HCT116 (cell line): ENCODE measurements around the gene ANXA10.

Experiments
- CBX3 ChIP-seq: IDR thresholded peaks from 2 replicates; pipeline ENCODE4 v1.6.1; 2012; ENCODE audit warnings: low read depth
- CTCF ChIP-seq, 3 experiments: fragments of 200-600 bp in 1 of 3; sonication (generic) in 1 of 3; IDR thresholded peaks in 2 of 3; conservative IDR thresholded peaks in 1 of 3; 2 replicates each; pipeline ENCODE4 v1.5.1; 2012 to 2017; ENCODE audit warnings: low read depth in 2 of 3, low read length in 2 of 3, antibody characterized with exemption in 1 of 3, borderline replicate concordance in 1 of 3, control low read depth in 1 of 3, mild to moderate bottlenecking in 1 of 3, mixed read lengths in 1 of 3, mixed run types in 1 of 3, moderate library complexity in 1 of 3; ENCODE audit not compliant: insufficient read depth in 1 of 3

- TF ChIP-seq CTCF (IDR thresholded peaks at IDR 0.05 in 2 of 3, conservative IDR thresholded peaks at IDR 0.05 in 1 of 3; ENCODE audit: borderline replicate concordance in 1 of 3, insufficient read depth in 1 of 3, low read depth in 2 of 3, low read length in 2 of 3) (peak; percentile 74 to 93 (median 91); a peak in 5 of 6 replicates), CBX3 (peak; percentile 82)
These were observed 15.2 kb upstream of the ANXA10 start for GRCh38 chr4:168076989-168077725.
